GM19239 (cell line): ENCODE data around the gene HLA-DOA.

Source experiments
- DNase-seq: peaks from one replicate; pipeline ENCODE4 v3.0.0; 2011; ENCODE audit warnings: low spot score; ENCODE audit not compliant: insufficient read length
- FAIRE-seq: peaks from 2 replicates; lab custom pipeline; 2011; peaks lifted over from hg19 to GRCh38; lab: Jason Lieb, UNC

HLA-DOA gene

GRCh38 chr6:33008944-33009861, at the start of gene HLA-DOA:
TSS of gene HLA-DOA (minus strand) at chr6:33009591.
- FAIRE-seq (peak; percentile 99), DNase-seq (peak; percentile 76)

- DNase-seq (no peak), FAIRE-seq (peak; percentile 68)
These were observed 48.1 kb upstream of the HLA-DOA start for GRCh38 chr6:33057222-33058150.

GRCh38 chr6:33053230-33053629, 43.8 kb upstream of the HLA-DOA start:
- FAIRE-seq: no peak
- no peak for DNase-seq

- FAIRE-seq (no peak), DNase-seq (no peak)
These were observed 43.2 kb upstream of the HLA-DOA start for GRCh38 chr6:33052627-33053026.

DNA sequence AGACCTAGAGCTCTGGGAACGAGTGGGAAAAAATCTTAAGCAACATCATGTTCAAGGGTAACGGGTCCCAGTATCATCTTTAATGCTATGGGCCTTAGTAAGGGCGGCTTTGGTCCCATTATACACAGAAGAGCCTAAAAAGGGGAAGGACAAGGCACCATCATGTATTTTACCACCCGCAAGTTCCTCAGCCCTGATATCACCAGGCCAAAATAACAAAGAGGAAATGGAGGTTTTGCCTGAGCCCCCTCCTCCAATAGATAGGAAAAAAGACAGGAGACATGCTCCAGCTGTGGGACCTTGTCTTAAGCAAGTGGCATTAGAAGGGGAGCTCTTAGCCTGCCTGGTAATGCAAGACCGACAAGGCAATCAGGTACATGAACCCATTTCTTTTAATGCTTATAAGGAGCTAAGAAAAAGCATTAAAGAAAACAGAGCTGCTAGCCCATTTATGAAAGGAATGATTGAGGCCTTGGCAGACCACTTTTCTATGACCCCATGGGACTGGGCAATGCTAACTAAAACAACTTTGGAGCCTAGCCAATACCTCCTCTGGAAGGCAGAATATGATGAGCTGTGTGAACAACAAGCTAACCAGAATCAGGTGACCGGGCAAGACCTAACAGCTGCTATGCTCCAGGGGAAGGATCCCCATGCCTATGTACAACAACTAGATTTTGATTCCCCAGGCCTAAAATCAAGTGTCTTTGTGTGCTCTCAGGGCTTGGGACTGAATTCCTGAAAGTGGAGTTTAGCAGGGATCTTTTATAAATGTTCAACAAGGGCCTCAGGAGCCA, 40.8 kb upstream of the HLA-DOA start:
- no peak for DNase-seq
- no peak for FAIRE-seq

DNA sequence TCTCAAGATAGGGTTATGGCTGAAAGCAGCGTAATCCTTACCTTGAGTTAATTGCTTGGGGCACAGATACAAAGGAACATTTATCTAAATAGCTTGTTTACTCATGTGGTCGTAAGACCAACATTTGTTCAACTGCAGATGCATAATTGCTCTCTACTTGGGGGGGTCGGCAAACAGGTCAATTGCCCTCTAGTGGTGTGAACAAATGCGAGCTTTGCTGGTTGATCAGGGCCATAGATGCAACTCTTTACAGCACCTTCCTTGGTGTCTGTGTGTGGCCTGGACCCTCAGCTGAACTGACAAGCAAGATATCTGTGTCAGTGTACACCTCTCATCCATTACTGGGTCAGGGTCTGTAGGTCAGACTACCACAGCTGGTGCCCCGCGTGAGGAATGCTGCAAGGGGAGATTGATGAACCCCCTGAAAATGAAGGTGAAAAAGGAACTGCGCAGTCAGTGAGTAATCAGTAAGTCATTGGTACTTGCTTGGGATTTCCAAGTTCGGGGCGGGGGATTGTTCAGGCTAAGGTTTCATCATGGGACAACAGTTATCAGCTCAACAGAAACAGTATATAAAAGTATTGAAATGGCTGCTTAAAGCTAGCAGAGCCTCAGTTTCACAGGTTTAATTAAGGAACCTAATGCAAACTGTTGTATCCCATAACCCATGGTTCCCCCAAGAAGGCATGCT, 40.1 kb upstream of the HLA-DOA start:
- DNase-seq (no peak), FAIRE-seq (peak; percentile 18)

GRCh38 chr6:33040157-33040556, 30.8 kb upstream of the HLA-DOA start:
- peak; percentile 84 for FAIRE-seq
- DNase-seq: no peak

DNA sequence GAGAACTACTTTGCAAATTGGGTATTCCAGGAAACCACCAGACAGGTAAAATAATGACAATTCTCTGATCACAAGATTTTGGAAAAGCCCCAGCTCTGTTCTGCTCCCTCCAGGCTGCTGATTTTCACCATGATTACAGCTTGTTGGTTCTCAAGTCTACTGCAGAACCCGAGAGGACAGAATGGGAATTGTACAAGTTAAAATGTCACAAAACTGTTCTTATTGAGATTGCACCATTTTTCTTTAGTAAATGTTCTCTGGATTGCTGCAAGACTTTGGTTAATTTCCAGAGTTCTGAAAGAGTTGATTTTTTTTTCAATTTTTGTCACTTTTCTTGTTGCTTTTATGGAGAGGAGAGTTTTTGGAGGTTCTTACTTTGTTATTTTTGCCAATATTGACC, 27.1 kb upstream of the HLA-DOA start:
- DNase-seq (no peak), FAIRE-seq (peak; percentile 70)

DNA sequence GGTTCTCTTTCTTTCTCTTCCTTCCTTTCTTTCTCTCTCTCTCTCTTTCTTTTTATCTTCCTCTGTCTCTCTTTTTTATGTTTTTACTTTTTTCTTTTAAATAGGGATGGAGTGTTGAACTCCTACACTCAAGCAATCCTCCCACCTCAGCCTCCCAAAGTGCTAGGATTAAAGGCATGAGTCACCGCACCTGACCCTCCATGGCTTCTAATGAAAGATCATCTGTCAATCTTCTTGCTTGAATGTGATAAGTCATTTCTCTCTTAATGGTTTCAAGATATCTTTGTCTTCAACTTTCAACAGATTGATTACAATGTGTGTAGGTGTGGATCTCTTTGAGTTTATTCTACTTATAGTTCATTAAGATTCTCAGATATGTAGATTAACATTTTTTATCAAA, 25.2 kb upstream of the HLA-DOA start:
- DNase-seq (no peak), FAIRE-seq (no peak)

GRCh38 chr6:33030245-33030644, 20.9 kb upstream of the HLA-DOA start:
- FAIRE-seq (no peak), DNase-seq (no peak)

DNA sequence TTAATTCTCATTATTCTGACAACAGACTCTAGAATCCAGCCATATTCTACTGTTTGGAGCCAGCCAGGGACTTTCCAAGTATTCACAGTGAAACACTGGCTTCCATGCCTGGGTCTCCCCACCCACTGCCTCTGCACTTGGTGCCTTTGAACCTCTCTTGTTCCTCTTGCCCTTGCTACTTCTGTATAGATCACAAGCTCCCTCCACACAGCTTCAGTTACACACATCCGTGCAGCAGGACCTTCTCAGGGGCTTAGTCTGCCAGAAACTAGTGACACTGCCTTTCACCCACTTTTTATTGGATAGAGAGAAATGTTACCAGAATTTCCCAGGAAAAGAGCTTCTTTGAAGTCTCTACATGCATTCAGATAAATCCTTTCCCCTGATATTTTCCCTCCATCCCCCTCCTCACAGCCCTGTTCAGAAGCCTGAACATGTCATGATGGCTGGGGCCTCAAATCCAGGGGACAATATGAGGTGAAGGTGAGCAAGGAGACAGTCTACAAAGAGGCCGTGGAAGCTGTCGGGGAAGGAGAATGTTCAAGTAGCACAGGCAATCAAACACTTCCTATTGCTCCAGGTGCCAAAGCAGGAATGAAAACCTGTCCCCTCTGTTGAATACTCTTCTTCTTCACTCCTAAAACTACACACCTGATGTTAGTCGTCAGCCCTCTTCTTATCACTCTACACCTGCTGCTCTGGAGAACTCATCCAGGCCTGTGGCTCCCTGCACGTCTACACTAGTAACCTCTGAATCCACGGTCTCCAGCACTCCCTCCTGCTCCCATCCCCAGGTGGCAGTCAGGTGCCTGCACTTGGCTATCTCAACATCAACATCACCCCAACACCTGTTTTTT, 20.2 kb upstream of the HLA-DOA start:
- DNase-seq (no peak), FAIRE-seq (peak; percentile 99)

DNA sequence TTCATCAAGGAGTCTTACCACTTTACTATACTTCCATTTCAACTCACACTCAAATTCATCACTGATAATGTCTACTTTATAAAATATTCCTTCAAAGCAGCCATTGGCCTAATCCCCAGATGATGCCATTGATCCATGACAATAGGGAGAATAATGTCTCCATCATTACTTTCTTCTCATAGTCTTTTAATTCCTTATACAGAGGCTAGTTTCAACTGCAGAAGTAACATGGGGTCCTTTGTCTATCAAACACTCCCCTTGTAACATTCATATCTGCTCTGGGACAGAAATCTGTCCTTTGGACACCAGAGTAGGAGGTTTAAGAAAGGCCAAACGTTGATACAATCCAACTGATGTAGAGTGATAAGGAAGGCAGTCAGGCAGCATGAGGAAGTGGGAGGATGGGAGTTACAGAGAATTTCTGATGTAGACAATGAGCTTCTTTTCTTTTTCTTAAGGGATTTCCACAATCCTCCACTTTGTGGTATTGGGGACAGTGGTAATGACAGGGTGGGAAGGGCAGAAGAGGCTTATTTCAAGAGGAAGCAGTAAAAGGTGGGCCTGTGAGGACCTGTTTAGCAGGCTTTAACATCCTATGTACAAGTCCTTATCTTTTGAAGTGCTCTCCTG, 18.9 kb upstream of the HLA-DOA start:
- FAIRE-seq: no peak
- no peak for DNase-seq

DNA sequence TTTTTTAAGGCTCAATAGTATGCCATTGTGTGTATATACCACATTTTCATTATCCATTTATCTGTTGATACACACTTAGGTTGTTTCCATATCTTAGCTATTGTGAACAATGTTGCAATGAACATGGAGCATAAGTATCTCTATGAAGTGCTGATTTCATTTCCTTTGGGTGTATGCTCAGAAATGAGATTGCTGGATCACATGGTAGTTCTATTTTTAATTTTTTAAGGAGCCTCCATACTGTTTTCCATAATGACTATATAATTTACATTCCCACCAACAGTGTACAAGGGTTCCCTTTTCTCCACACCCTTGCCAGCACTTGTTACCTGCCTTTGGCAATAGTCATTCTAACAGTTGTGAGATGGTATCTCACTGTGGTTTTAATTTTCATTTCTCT, 15.1 kb upstream of the HLA-DOA start:
- FAIRE-seq (peak; percentile 49), DNase-seq (no peak)

- no peak for DNase-seq
- FAIRE-seq: no peak
These were observed 14.1 kb upstream of the HLA-DOA start for GRCh38 chr6:33023536-33023935.

- FAIRE-seq (no peak), DNase-seq (no peak)
These were observed 12.5 kb upstream of the HLA-DOA start for GRCh38 chr6:33021917-33022316.

GRCh38 chr6:33019372-33019771, 10.0 kb upstream of the HLA-DOA start:
- FAIRE-seq: no peak
- no peak for DNase-seq

DNA sequence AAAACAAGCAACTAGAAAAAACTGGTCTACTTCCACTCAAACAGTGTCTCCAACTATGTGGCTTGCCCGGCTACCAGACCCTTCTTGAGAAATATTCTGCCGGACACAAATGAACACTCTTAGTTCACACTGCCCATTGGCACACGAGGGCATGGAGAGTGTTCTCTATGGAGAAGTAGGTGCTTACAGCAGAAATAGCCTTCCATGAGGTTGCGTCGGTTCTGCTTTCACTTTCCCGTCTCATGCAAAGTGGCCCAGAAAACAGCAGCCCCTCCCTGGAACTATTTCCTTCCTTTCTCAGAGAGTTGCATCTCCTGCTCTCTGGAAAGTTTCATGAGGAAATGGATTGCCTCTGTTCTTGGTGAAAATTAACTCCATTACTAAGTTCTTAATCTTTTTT, 9.5 kb upstream of the HLA-DOA start:
- FAIRE-seq: peak; percentile 99
- no peak for DNase-seq

- DNase-seq (no peak), FAIRE-seq (no peak)
These were observed 9.0 kb upstream of the HLA-DOA start for GRCh38 chr6:33018418-33018817.
